ENCODE measurements around the gene DYRK4.

The DYRK4 gene

GRCh38 chr12:4586500-4586899, 24.5 kb downstream of the DYRK4 start:
- Mint-ChIP-seq H3K27me3 (ENCODE audit: low read depth) (peaks cover 17% of the 10 kb centered on the region), H3K4me3 (no peak overlapping the region), H3K27ac (peak overlapping the region in 1 of 3 experiments; percentile 13)

GRCh38 chr12:4587108-4587507, 25.1 kb downstream of the DYRK4 start:
- peaks cover 17% of the 10 kb centered on the region for H3K27me3 Mint-ChIP-seq (ENCODE audit: low read depth)
- no peak for TF ChIP-seq CTCF (IDR thresholded peaks at IDR 0.05; ENCODE audit: unreplicated experiment in 3 of 3)
- H3K36me3 Mint-ChIP-seq (ENCODE audit: low read depth): no peaks in the 10 kb centered on the region
- H3K4me1 Mint-ChIP-seq: no peaks in the 10 kb centered on the region
- no peak overlapping the region for H3K27ac Mint-ChIP-seq
- H3K4me3 Mint-ChIP-seq: no peak overlapping the region
- H3K9me3 Mint-ChIP-seq: no peaks in the 10 kb centered on the region

More at GRCh38 chr12:4586500-4586899, 24.5 kb downstream of the DYRK4 start:
- Mint-ChIP-seq H3K4me1 (no peaks in the 10 kb centered on the region), H3K9me3 (no peaks in the 10 kb centered on the region), H3K36me3 (ENCODE audit: low read depth) (no peaks in the 10 kb centered on the region)
- no peak for TF ChIP-seq CTCF (IDR thresholded peaks at IDR 0.05; ENCODE audit: unreplicated experiment in 3 of 3)

DNA sequence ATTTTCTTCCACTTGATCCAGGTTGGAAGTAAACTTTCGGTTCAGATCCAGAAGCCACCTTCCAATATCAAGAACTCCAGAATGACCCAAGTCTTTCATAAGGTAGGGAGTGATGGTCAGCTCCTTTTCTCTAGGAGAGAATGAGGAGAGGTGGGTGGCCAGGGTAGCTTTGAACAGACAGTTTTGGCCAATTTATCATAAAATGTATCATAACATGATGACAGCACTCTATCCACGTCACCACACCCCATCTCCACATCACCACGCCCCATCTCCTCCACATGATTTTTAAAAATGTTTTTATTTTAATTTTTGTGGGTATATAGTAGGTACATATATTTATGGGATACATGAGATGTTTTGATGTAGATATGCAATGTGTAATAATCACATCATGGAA, 26.9 kb downstream of the DYRK4 start:
- TF ChIP-seq CTCF (IDR thresholded peaks at IDR 0.05; ENCODE audit: unreplicated experiment in 3 of 3): no peak
- H3K36me3 Mint-ChIP-seq (ENCODE audit: low read depth): no peaks in the 10 kb centered on the region
- no peaks in the 10 kb centered on the region for H3K9me3 Mint-ChIP-seq
- H3K27me3 Mint-ChIP-seq (ENCODE audit: low read depth): peaks cover 14% of the 10 kb centered on the region
- H3K4me3 Mint-ChIP-seq: no peak overlapping the region
- H3K4me1 Mint-ChIP-seq: no peaks in the 10 kb centered on the region
- no peak overlapping the region for H3K27ac Mint-ChIP-seq

- Mint-ChIP-seq H3K27ac (no peak overlapping the region), H3K9me3 (no peaks in the 10 kb centered on the region), H3K4me3 (no peak overlapping the region), H3K27me3 (ENCODE audit: low read depth) (peaks cover 14% of the 10 kb centered on the region), H3K36me3 (ENCODE audit: low read depth) (no peaks in the 10 kb centered on the region), H3K4me1 (no peaks in the 10 kb centered on the region)
- no peak for TF ChIP-seq CTCF (IDR thresholded peaks at IDR 0.05; ENCODE audit: unreplicated experiment in 3 of 3)
These were observed 27.9 kb downstream of the DYRK4 start for GRCh38 chr12:4589941-4590340.

DNA sequence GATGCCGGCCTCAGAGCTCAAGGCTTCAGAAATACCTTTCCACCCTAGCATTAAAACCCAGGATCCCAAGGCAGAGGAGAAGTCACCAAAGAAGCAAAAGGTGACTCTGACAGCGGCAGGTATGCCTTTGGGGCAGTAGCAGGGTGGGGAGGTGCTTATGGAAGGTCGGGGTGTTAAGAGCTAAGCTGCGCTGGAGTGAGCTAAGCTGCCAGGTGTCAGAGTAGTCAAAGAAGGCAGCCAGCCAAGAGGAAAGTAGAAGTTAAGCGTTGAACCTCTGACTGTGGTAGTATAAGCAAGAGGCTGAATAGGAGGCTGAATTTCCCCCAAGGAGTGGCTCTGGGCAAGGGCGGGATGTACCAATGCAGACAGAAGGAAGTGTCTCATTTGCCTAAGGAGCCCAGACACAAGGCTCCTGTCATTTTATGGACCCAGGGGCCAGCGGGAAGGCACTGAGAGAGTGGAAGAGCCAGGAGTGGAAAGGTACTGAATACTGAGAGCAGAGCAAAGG, 29.2 kb downstream of the DYRK4 start:
- no peaks in the 10 kb centered on the region for H3K4me1 Mint-ChIP-seq
- peaks cover 14% of the 10 kb centered on the region for H3K27me3 Mint-ChIP-seq (ENCODE audit: low read depth)
- H3K36me3 Mint-ChIP-seq (ENCODE audit: low read depth): no peaks in the 10 kb centered on the region
- H3K27ac Mint-ChIP-seq: no peak overlapping the region
- no peaks in the 10 kb centered on the region for H3K9me3 Mint-ChIP-seq
- H3K4me3 Mint-ChIP-seq: no peak overlapping the region
- TF ChIP-seq CTCF (IDR thresholded peaks at IDR 0.05; ENCODE audit: unreplicated experiment in 3 of 3): no peak

GRCh38 chr12:4595881-4596280, 33.9 kb downstream of the DYRK4 start:
- Mint-ChIP-seq H3K27me3 (ENCODE audit: low read depth) (peaks cover 17% of the 10 kb centered on the region), H3K36me3 (ENCODE audit: low read depth) (no peaks in the 10 kb centered on the region)

More at GRCh38 chr12:4595881-4596280, 33.9 kb downstream of the DYRK4 start:
- TF ChIP-seq CTCF (IDR thresholded peaks at IDR 0.05; ENCODE audit: unreplicated experiment in 3 of 3): no peak
- H3K9me3 Mint-ChIP-seq: no peaks in the 10 kb centered on the region
- no peak overlapping the region for H3K4me3 Mint-ChIP-seq
- no peak overlapping the region for H3K27ac Mint-ChIP-seq
- no peaks in the 10 kb centered on the region for H3K4me1 Mint-ChIP-seq
